Measurements from ENCODE around the gene AUTS2.

AUTS2 gene

GRCh38 chr7:70627461-70627860 is 1029.2 kb downstream of the AUTS2 start:
- TF ChIP-seq CTCF (IDR thresholded peaks at IDR 0.05; ENCODE audit: extremely low read depth, missing control alignments): no peak
- DNase-seq (ENCODE audit: low spot score): no peak

GRCh38 chr7:70630440-70630817 is 1032.2 kb downstream of the AUTS2 start:
- no peak for DNase-seq (ENCODE audit: low spot score)
- TF ChIP-seq CTCF (IDR thresholded peaks at IDR 0.05; ENCODE audit: extremely low read depth, missing control alignments): no peak

GRCh38 chr7:70630818-70631457 is 1032.7 kb downstream of the AUTS2 start:
- TF ChIP-seq CTCF (IDR thresholded peaks at IDR 0.05; ENCODE audit: extremely low read depth, missing control alignments): no peak
- no peak for DNase-seq (ENCODE audit: low spot score)

- no peak for DNase-seq (ENCODE audit: low spot score)
- no peak for TF ChIP-seq CTCF (IDR thresholded peaks at IDR 0.05; ENCODE audit: extremely low read depth, missing control alignments)
These were observed 1033.4 kb downstream of the AUTS2 start for GRCh38 chr7:70631718-70632117.

GRCh38 chr7:70632400-70632799 is 1034.1 kb downstream of the AUTS2 start:
- DNase-seq (ENCODE audit: low spot score): no peak

GRCh38 chr7:70634071-70634470 is 1035.8 kb downstream of the AUTS2 start:
- DNase-seq (ENCODE audit: low spot score): no peak
- TF ChIP-seq CTCF (IDR thresholded peaks at IDR 0.05; ENCODE audit: extremely low read depth, missing control alignments): no peak

More at GRCh38 chr7:70632400-70632799, 1034.1 kb downstream of the AUTS2 start:
- TF ChIP-seq CTCF (IDR thresholded peaks at IDR 0.05; ENCODE audit: extremely low read depth, missing control alignments): no peak

GRCh38 chr7:70634610-70635068 is 1036.4 kb downstream of the AUTS2 start:
- DNase-seq (ENCODE audit: low spot score): no peak
- no peak for TF ChIP-seq CTCF (IDR thresholded peaks at IDR 0.05; ENCODE audit: extremely low read depth, missing control alignments)
